ENCODE data around the gene FCHSD2. TPM values are rescaled to one million over a fixed set of nuclear protein-coding genes. Genes with fewer than 3 reads are reported as not detected.

The FCHSD2 gene
- total RNA-seq, 2 experiments from 2014 or later = 21.9 to 24.1 TPM

GRCh38 chr11:72943664-72944063, 198.5 kb downstream of the FCHSD2 start:
- Mint-ChIP-seq H3K9me3 (no peaks in the 10 kb centered on the region), H3K27me3 (no peaks in the 10 kb centered on the region), H3K4me1 (ENCODE audit: low read depth) (no peaks in the 10 kb centered on the region), H3K27ac (no peak overlapping the region), H3K36me3 (peaks cover 4% of the 10 kb centered on the region), H3K4me3 (no peak overlapping the region)
- DNase-seq = no peak
- intact Hi-C loops (cut with micrococcal nuclease) = no loop called here
- POLR2A ChIA-PET = no interaction called here
- CTCF ChIA-PET = no interaction called here

- no peaks in the 10 kb centered on the region for H3K27me3 Mint-ChIP-seq
- H3K36me3 Mint-ChIP-seq = peaks cover 4% of the 10 kb centered on the region
- H3K4me3 Mint-ChIP-seq = no peak overlapping the region
- no peak overlapping the region for H3K27ac Mint-ChIP-seq
- intact Hi-C loops (cut with micrococcal nuclease) = no loop called here
- H3K4me1 Mint-ChIP-seq (ENCODE audit: low read depth) = no peaks in the 10 kb centered on the region
- CTCF ChIA-PET = interaction anchor here (1.2 kb wide), 1 partner anchor 237 kb away, joined by 3 read pairs; no protein-coding TSS in a partner anchor
- no peak for DNase-seq
- POLR2A ChIA-PET = no interaction called here
- H3K9me3 Mint-ChIP-seq = no peaks in the 10 kb centered on the region
Measured at GRCh38 chr11:72940417-72940816, 201.7 kb downstream of the FCHSD2 start.

- DNase-seq = no peak
- H3K27ac Mint-ChIP-seq = no peak overlapping the region
- peaks cover 4% of the 10 kb centered on the region for H3K36me3 Mint-ChIP-seq
- ChIA-PET POLR2A (no interaction called here), CTCF (interaction anchor here (1.2 kb wide), 1 partner anchor 239 kb away, joined by 3 read pairs; no protein-coding TSS in a partner anchor)
- intact Hi-C loops (cut with micrococcal nuclease) = no loop called here
- H3K9me3 Mint-ChIP-seq = no peaks in the 10 kb centered on the region
- no peaks in the 10 kb centered on the region for H3K4me1 Mint-ChIP-seq (ENCODE audit: low read depth)
- H3K4me3 Mint-ChIP-seq = no peak overlapping the region
- no peaks in the 10 kb centered on the region for H3K27me3 Mint-ChIP-seq
Measured at GRCh38 chr11:72939031-72939430, 203.1 kb downstream of the FCHSD2 start.

- H3K9me3 Mint-ChIP-seq = no peaks in the 10 kb centered on the region
- intact Hi-C loops (cut with micrococcal nuclease) = no loop called here
- H3K4me1 Mint-ChIP-seq (ENCODE audit: low read depth) = no peaks in the 10 kb centered on the region
- no peak for DNase-seq
- H3K27me3 Mint-ChIP-seq = no peaks in the 10 kb centered on the region
- no peak overlapping the region for H3K4me3 Mint-ChIP-seq
- ChIA-PET CTCF (no interaction called here), POLR2A (no interaction called here)
- H3K27ac Mint-ChIP-seq = no peak overlapping the region
- H3K36me3 Mint-ChIP-seq = peaks cover 4% of the 10 kb centered on the region
Measured at GRCh38 chr11:72937439-72937838, 204.7 kb downstream of the FCHSD2 start.

GRCh38 chr11:72935700-72936099, 206.4 kb downstream of the FCHSD2 start:
- H3K36me3 Mint-ChIP-seq = no peaks in the 10 kb centered on the region
- no peaks in the 10 kb centered on the region for H3K27me3 Mint-ChIP-seq
- no peak overlapping the region for H3K4me3 Mint-ChIP-seq
- ChIA-PET POLR2A (no interaction called here), CTCF (no interaction called here)
- H3K4me1 Mint-ChIP-seq (ENCODE audit: low read depth) = no peaks in the 10 kb centered on the region
- no peaks in the 10 kb centered on the region for H3K9me3 Mint-ChIP-seq
- no peak for DNase-seq
- H3K27ac Mint-ChIP-seq = no peak overlapping the region
- intact Hi-C loops (cut with micrococcal nuclease) = no loop called here

- H3K27me3 Mint-ChIP-seq = no peaks in the 10 kb centered on the region
- H3K27ac Mint-ChIP-seq = no peak overlapping the region
- ChIA-PET POLR2A (no interaction called here), CTCF (no interaction called here)
- intact Hi-C loops (cut with micrococcal nuclease) = no loop called here
- H3K4me1 Mint-ChIP-seq (ENCODE audit: low read depth) = no peaks in the 10 kb centered on the region
- no peaks in the 10 kb centered on the region for H3K36me3 Mint-ChIP-seq
- H3K4me3 Mint-ChIP-seq = no peak overlapping the region
- H3K9me3 Mint-ChIP-seq = no peaks in the 10 kb centered on the region
- no peak for DNase-seq
Measured at GRCh38 chr11:72932132-72932570, 210.0 kb downstream of the FCHSD2 start.

GRCh38 chr11:72930008-72930407, 212.1 kb downstream of the FCHSD2 start:
- H3K9me3 Mint-ChIP-seq = no peaks in the 10 kb centered on the region
- POLR2A ChIA-PET = no interaction called here
- intact Hi-C loops (cut with micrococcal nuclease) = no loop called here
- no peak overlapping the region for H3K27ac Mint-ChIP-seq
- no peak overlapping the region for H3K4me3 Mint-ChIP-seq
- no peaks in the 10 kb centered on the region for H3K27me3 Mint-ChIP-seq
- CTCF ChIA-PET = interaction anchor here (1.8 kb wide), 1 partner anchor 248 kb away, joined by 6 read pairs; no protein-coding TSS in a partner anchor
- DNase-seq = no peak
- H3K36me3 Mint-ChIP-seq = no peaks in the 10 kb centered on the region
- H3K4me1 Mint-ChIP-seq (ENCODE audit: low read depth) = no peaks in the 10 kb centered on the region

- no peak for DNase-seq
- Mint-ChIP-seq H3K4me1 (ENCODE audit: low read depth) (peaks cover 2% of the 10 kb centered on the region), H3K9me3 (no peaks in the 10 kb centered on the region), H3K4me3 (no peak overlapping the region), H3K27ac (no peak overlapping the region), H3K36me3 (no peaks in the 10 kb centered on the region), H3K27me3 (no peaks in the 10 kb centered on the region)
- CTCF ChIA-PET = interaction anchor here (1.8 kb wide), 1 partner anchor 249 kb away, joined by 6 read pairs; no protein-coding TSS in a partner anchor
- POLR2A ChIA-PET = no interaction called here
- intact Hi-C loops (cut with micrococcal nuclease) = no loop called here
Measured at GRCh38 chr11:72929256-72929655, 212.9 kb downstream of the FCHSD2 start.

GRCh38 chr11:72927380-72927779, 214.7 kb downstream of the FCHSD2 start:
- no peaks in the 10 kb centered on the region for H3K9me3 Mint-ChIP-seq
- intact Hi-C loops (cut with micrococcal nuclease) = no loop called here

GRCh38 chr11:72926076-72926475, 216.0 kb downstream of the FCHSD2 start:
- no peaks in the 10 kb centered on the region for H3K27me3 Mint-ChIP-seq
- DNase-seq = no peak
- no peak overlapping the region for H3K27ac Mint-ChIP-seq
- CTCF ChIA-PET = interaction anchor here (5.8 kb wide), 1 partner anchor 253 kb away, joined by 96 read pairs; no protein-coding TSS in a partner anchor
- POLR2A ChIA-PET = no interaction called here
- H3K36me3 Mint-ChIP-seq = peaks cover 3% of the 10 kb centered on the region
- intact Hi-C loops (cut with micrococcal nuclease) = no loop called here
- no peak overlapping the region for H3K4me3 Mint-ChIP-seq
- no peaks in the 10 kb centered on the region for H3K9me3 Mint-ChIP-seq
- H3K4me1 Mint-ChIP-seq (ENCODE audit: low read depth) = peaks cover 2% of the 10 kb centered on the region

More at GRCh38 chr11:72927380-72927779, 214.7 kb downstream of the FCHSD2 start:
- ChIA-PET CTCF (interaction anchor here (5.8 kb wide), 1 partner anchor 251 kb away, joined by 96 read pairs; no protein-coding TSS in a partner anchor), POLR2A (no interaction called here)
- Mint-ChIP-seq H3K4me1 (ENCODE audit: low read depth) (peaks cover 2% of the 10 kb centered on the region), H3K4me3 (no peak overlapping the region), H3K27me3 (no peaks in the 10 kb centered on the region), H3K27ac (no peak overlapping the region), H3K36me3 (no peaks in the 10 kb centered on the region)
- DNase-seq = no peak

GRCh38 chr11:72925656-72926055, 216.5 kb downstream of the FCHSD2 start:
- intact Hi-C loops (cut with micrococcal nuclease) = no loop called here
- POLR2A ChIA-PET = no interaction called here
- Mint-ChIP-seq H3K4me1 (ENCODE audit: low read depth) (peaks cover 2% of the 10 kb centered on the region), H3K36me3 (peaks cover 3% of the 10 kb centered on the region), H3K9me3 (no peaks in the 10 kb centered on the region), H3K27me3 (no peaks in the 10 kb centered on the region), H3K4me3 (no peak overlapping the region), H3K27ac (no peak overlapping the region)
- no peak for DNase-seq
- CTCF ChIA-PET = interaction anchor here (1.0 to 5.8 kb wide), 4 partner anchors 217 to 258 kb away, joined by 4 to 96 read pairs (median 13); partner anchors contain the start of gene FCHSD2

- Mint-ChIP-seq H3K27me3 (no peaks in the 10 kb centered on the region), H3K9me3 (no peaks in the 10 kb centered on the region), H3K36me3 (peaks cover 3% of the 10 kb centered on the region), H3K4me1 (ENCODE audit: low read depth) (peaks cover 2% of the 10 kb centered on the region), H3K27ac (peak overlapping the region; percentile 49), H3K4me3 (no peak overlapping the region)
- DNase-seq = no peak
- ChIA-PET POLR2A (no interaction called here), CTCF (interaction anchor here (0.6 to 5.8 kb wide), 7 partner anchors 9 to 320 kb away, joined by 3 to 96 read pairs (median 4); partner anchors contain the start of gene FCHSD2)
- intact Hi-C loops (cut with micrococcal nuclease) = loop anchor here (1.0 kb wide), 1 partner anchor 254 kb away; no protein-coding TSS in a partner anchor
Measured at GRCh38 chr11:72924568-72925190, 217.4 kb downstream of the FCHSD2 start.

Measured in activated CD4-positive, alpha-beta memory T cell treated with anti-CD3 and anti-CD28 coated beads for 36 hours (primary cell).